ENCODE data around the gene SLCO4A1.

- TF ChIP-seq EP300 (IDR thresholded peaks at IDR 0.05) = no peak
- TF ChIP-seq CTCF (IDR thresholded peaks at IDR 0.05) = no peak
Measured at GRCh38 chr20:62706344-62706743, 64.0 kb downstream of the SLCO4A1 start.
